ENCODE data around the gene MDC1. TPM values are rescaled to one million over a fixed set of nuclear protein-coding genes. Genes with fewer than 3 reads are reported as not detected.

The MDC1 gene
- polyA plus RNA-seq, 1 donor from 2014 or later: 8.1 TPM

- Histone ChIP-seq H3K4me2 (ENCODE audit: low read length) (no peak overlapping the region), H3K9me2 (ENCODE audit: insufficient read depth, low read length) (no peaks in the 10 kb centered on the region), H3K27ac (ENCODE audit: low read length) (no peak overlapping the region), H3K9ac (ENCODE audit: low read length) (no peak overlapping the region), H3F3A (ENCODE audit: insufficient read depth, low read length, poor library complexity, severe bottlenecking) (no peaks in the 10 kb centered on the region), H3K9me3 (ENCODE audit: low read length) (no peaks in the 10 kb centered on the region), H3K36me3 (ENCODE audit: insufficient read depth, low read length) (peaks cover 7% of the 10 kb centered on the region), H3K4me3 (ENCODE audit: low read length) (no peak overlapping the region), H3K27me3 (ENCODE audit: insufficient read depth, low read depth, low read length) (no peaks in the 10 kb centered on the region), H3K79me2 (replicated peaks; ENCODE audit: insufficient read depth, low read length) (no peaks in the 10 kb centered on the region), H2AFZ (ENCODE audit: low read depth, low read length) (no peak overlapping the region), H4K20me1 (ENCODE audit: insufficient read depth) (no peaks in the 10 kb centered on the region)
- TF ChIP-seq RAD21 (conservative IDR thresholded peaks at IDR 0.05) (no peak), EP300 (conservative IDR thresholded peaks at IDR 0.05; ENCODE audit: poor library complexity, severe bottlenecking) (no peak)
These were observed 11.5 kb downstream of the MDC1 start for GRCh38 chr6:30705620-30706019.

DNA sequence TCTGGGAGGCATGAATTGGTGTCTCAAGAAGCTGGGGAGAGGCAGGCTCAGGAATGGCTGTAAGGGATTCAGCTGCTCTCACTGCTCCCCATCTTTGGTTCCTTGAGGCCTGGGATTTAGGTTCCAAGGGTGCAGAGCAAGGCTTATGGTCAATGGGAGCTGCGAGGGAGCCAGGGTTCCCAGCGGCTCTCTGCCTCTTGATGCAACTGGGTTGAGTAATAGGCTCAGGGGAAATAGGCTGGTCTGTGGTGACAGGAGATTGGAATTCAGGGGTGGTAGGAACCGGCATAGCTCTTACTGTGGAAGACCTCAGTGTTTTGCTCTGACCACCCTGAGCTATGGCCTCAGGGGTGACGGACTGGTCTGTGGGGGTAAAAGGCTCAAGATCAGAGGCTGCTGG lies 13.3 kb downstream of the MDC1 start:
- Histone ChIP-seq H4K20me1 (ENCODE audit: insufficient read depth) (no peaks in the 10 kb centered on the region), H3K79me2 (replicated peaks; ENCODE audit: insufficient read depth, low read length) (no peaks in the 10 kb centered on the region), H3K4me3 (ENCODE audit: low read length) (no peak overlapping the region), H3F3A (ENCODE audit: insufficient read depth, low read length, poor library complexity, severe bottlenecking) (no peaks in the 10 kb centered on the region), H3K27me3 (ENCODE audit: insufficient read depth, low read depth, low read length) (no peaks in the 10 kb centered on the region), H3K36me3 (ENCODE audit: insufficient read depth, low read length) (peaks cover 7% of the 10 kb centered on the region), H3K9me2 (ENCODE audit: insufficient read depth, low read length) (no peaks in the 10 kb centered on the region), H3K27ac (ENCODE audit: low read length) (no peak overlapping the region), H3K9ac (ENCODE audit: low read length) (no peak overlapping the region), H2AFZ (ENCODE audit: low read depth, low read length) (no peak overlapping the region), H3K4me2 (ENCODE audit: low read length) (no peak overlapping the region), H3K9me3 (ENCODE audit: low read length) (no peaks in the 10 kb centered on the region)
- no peak for TF ChIP-seq EP300 (conservative IDR thresholded peaks at IDR 0.05; ENCODE audit: poor library complexity, severe bottlenecking)
- no peak for TF ChIP-seq RAD21 (conservative IDR thresholded peaks at IDR 0.05)
- TF ChIP-seq CTCF (IDR thresholded peaks at IDR 0.05; ENCODE audit: poor library complexity, severe bottlenecking): no peak
- no peak for TF ChIP-seq REST (IDR thresholded peaks at IDR 0.05; ENCODE audit: borderline replicate concordance)
- TF ChIP-seq EZH2 (IDR thresholded peaks at IDR 0.05; ENCODE audit: borderline replicate concordance, insufficient read depth, low read length, poor library complexity, severe bottlenecking): no peak
- no peak for TF ChIP-seq POLR2AphosphoS5 (IDR thresholded peaks at IDR 0.05)
- TF ChIP-seq SMC3 (conservative IDR thresholded peaks at IDR 0.05; ENCODE audit: poor library complexity): no peak
- no peak for TF ChIP-seq TAF1 (IDR thresholded peaks at IDR 0.05; ENCODE audit: low read depth)
- no peak for TF ChIP-seq MXI1 (conservative IDR thresholded peaks at IDR 0.05; ENCODE audit: poor library complexity, severe bottlenecking)

DNA sequence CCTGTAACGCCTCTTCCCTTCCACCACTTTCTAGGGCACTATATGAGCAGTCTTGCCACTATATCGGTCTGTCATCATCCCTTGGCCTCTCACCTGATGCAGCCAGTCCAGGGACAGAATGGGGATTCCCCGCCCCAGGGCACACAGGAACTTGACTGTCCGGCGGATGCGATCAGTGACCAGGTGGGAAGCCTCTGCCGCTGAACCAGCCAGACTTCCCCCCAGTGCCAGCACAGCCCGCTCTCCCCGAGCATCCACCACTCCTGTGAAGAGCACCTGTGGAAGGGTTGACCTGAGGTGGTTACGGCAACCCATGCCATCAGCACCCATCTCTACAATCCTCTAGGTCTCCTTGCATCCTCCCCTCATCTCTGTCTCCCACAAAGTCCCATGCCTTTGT lies 14.1 kb downstream of the MDC1 start:
- Histone ChIP-seq H3K79me2 (replicated peaks; ENCODE audit: insufficient read depth, low read length) (no peaks in the 10 kb centered on the region), H3F3A (ENCODE audit: insufficient read depth, low read length, poor library complexity, severe bottlenecking) (no peaks in the 10 kb centered on the region), H3K4me3 (ENCODE audit: low read length) (no peak overlapping the region), H3K27me3 (ENCODE audit: insufficient read depth, low read depth, low read length) (no peaks in the 10 kb centered on the region), H3K9ac (ENCODE audit: low read length) (no peak overlapping the region), H4K20me1 (ENCODE audit: insufficient read depth) (no peaks in the 10 kb centered on the region), H3K4me2 (ENCODE audit: low read length) (no peak overlapping the region), H2AFZ (ENCODE audit: low read depth, low read length) (no peak overlapping the region), H3K36me3 (ENCODE audit: insufficient read depth, low read length) (peaks cover 5% of the 10 kb centered on the region), H3K9me2 (ENCODE audit: insufficient read depth, low read length) (no peaks in the 10 kb centered on the region), H3K9me3 (ENCODE audit: low read length) (no peaks in the 10 kb centered on the region), H3K27ac (ENCODE audit: low read length) (no peak overlapping the region)
- no peak for TF ChIP-seq EZH2 (IDR thresholded peaks at IDR 0.05; ENCODE audit: borderline replicate concordance, insufficient read depth, low read length, poor library complexity, severe bottlenecking)
- TF ChIP-seq TAF1 (IDR thresholded peaks at IDR 0.05; ENCODE audit: low read depth): no peak
- no peak for TF ChIP-seq RAD21 (conservative IDR thresholded peaks at IDR 0.05)
- TF ChIP-seq CTCF (IDR thresholded peaks at IDR 0.05; ENCODE audit: poor library complexity, severe bottlenecking): no peak
- no peak for TF ChIP-seq MXI1 (conservative IDR thresholded peaks at IDR 0.05; ENCODE audit: poor library complexity, severe bottlenecking)
- TF ChIP-seq REST (IDR thresholded peaks at IDR 0.05; ENCODE audit: borderline replicate concordance): no peak

Data from neural cell (in vitro differentiated cells).